Stimulated activated CD4-positive, alpha-beta T cell treated with anti-CD3 and anti-CD28 coated beads, Interleukin-2, amount 100 ng/mL, for 4 hours (primary cell): ENCODE results near the gene MTAP.
A peak's percentile ranks its signal among the peaks of the same experiment; 100 is the strongest.

Experiments
- DNase-seq: peaks from one replicate; pipeline ENCODE4 v3.0.0-alpha.2; 2020; ENCODE audit warnings: low read depth

The MTAP gene

DNA sequence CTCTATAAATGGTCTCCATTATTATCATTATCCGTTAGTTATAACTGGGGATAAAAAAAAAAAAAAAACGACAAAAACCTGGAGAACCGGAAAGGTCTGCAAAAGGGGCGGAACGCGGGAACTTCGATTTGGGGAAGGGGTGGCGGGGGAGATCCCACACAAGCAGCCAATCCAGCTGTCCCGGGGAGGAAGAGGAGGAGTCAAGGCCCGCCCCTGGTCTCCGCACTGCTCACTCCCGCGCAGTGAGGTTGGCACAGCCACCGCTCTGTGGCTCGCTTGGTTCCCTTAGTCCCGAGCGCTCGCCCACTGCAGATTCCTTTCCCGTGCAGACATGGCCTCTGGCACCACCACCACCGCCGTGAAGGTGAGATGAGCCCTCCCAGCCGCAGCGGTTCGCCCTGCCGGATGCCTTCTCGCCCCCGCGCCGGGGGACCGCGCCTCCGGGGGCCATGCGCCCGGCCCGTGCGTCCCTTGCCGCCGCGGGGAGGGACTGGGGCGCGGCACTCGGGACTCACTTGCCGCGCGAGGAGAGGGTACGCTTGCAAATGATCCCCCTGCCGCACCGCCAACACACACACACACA, at the start of gene MTAP:
MTAP (plus strand) TSS at position 219 of the 583 bp plus-strand sequence; CDS start at position 332, 113 bp downstream.
- peak; percentile 68 for DNase-seq

DNA sequence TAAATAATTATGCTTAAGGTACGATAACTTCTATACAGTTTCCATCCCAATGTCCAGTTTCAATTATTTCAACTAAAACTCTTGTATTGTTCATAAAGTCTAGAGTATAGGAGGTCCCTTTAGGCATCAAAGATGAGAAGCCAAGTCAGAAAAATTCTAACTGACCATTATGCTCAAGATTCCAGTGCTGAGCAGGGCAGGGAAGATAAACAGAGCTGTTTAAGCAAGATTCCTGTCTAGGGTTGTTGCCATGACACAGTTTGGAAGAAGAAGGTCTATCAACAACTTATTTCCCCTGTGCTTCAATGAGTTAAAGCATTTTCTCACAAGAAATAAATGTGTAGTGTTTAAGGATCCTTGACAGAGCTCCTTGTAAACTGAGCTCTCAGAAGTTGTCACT, 48.9 kb upstream of the MTAP start:
- no peak for DNase-seq

DNA sequence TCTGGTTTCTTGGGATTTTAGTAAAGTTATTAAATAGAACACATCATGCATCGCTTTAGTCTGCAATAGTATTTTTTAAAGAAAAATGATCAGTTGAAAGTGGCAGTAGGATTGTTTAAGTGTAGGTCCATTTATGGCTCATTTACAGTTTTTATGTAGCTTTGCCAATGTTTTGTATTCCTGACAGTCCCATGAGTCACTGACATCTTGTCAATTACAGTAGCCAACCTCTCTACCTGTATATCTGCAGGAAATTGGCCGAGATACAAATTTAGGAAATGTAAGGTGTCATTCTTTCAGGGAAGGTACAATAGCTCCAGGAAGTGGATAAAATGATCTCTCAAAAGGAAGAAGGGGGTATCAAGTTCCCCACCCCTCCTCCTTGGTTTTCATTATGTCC, 47.7 kb upstream of the MTAP start:
- no peak for DNase-seq

DNA sequence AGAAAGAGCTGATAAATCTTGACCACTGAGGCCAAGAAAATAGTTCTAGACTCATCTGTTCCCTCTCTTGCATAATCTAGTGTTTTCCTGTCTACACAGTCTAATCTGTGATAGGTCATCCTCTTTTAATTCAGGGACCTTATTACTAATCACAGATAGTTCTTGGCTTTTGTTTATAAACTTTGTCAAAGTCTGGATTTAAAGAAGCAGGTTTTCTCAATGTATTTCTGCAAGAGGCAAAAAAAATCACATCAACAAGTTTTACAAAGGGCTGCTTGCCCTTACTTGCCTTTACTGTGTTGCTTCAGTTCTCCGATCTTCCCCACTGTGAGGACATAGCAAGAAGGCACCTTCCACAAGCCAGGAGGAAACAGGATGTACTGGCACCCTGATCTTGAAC, 43.9 kb upstream of the MTAP start:
- DNase-seq, result no peak

DNA sequence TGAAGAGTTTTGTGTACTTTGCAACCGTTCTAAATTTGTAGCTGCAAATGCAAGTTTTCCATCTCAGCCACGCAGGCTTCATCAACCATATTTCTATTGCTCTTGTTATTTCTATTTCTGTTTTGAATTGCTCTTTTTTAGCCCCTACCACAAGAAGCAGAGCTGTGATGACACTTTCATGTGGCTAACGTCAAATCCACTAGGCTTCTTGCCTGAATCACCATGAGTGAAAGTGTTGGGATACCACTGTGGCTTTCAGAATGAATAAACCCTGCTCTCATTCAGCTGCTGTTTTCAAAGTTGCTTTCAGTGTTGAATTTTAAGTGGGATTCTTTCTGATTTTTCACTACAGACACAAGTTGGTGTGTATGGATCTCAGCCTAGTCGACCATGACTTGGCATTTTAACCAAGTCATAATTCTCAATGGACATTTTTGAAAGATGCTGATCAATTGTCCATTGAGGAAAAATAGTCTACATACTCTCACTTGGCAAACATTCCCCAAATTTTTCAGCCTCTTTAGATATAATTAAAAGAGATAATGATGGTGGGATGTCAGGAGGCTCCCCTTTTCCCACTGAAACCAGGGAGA, 41.0 kb upstream of the MTAP start:
- DNase-seq, result no peak

DNA sequence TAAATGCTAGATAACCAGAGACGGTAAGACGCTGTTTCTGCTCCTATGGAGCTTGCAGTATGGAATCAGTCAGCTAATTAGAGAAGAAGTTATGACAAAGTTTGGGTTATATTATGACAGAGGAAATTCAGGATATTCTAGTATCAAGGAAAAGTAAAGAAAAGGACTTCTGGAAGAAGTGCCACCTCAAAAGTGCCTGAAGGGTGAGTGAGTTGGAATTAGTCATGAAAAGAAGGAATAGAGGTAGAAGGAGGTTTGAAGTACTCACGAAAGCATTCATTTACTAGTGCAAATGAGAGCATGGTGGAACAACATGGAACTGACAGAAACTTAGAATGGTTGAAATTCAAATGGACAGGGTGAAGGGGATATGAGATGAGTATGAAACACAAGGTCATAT, 40.4 kb upstream of the MTAP start:
- DNase-seq, result no peak

DNA sequence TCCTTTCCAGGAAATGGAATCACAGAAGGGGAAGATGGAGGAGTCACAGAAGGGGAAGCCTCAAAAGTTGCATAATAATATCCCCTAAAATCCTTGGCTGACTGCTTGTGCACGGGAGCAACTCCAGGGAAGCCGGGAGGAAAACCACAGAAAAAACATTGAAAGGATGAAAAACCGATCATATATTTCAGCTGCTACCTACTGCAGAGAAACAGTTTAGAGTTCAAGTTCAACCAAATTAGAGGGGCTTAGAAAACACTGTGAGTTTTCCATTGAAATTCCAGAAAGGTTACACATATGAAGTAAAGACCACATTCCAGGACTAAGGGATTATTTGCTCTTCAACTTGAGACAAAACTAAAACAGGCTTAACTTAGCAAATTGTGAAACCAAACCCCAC, 37.6 kb upstream of the MTAP start:
- DNase-seq, result no peak

DNA sequence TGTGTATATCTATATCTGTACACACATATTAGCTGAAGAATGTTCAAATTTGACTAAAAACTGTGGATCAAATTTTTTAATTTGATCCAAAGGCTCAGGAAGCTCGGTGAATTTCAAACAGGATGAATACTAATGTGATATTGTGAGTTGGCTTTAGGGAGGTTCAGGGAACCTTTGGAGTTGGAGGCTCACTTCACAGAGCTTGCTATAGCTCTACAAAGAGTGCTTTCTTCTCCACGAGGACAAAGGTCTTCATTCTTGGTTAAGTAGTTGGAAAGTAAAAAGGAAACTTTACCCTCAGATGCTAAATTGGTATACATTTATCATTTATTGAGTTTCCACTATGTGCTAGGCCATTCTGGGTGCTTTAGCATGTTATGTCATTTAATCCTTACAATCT, 36.3 kb upstream of the MTAP start:
- DNase-seq, result no peak

DNA sequence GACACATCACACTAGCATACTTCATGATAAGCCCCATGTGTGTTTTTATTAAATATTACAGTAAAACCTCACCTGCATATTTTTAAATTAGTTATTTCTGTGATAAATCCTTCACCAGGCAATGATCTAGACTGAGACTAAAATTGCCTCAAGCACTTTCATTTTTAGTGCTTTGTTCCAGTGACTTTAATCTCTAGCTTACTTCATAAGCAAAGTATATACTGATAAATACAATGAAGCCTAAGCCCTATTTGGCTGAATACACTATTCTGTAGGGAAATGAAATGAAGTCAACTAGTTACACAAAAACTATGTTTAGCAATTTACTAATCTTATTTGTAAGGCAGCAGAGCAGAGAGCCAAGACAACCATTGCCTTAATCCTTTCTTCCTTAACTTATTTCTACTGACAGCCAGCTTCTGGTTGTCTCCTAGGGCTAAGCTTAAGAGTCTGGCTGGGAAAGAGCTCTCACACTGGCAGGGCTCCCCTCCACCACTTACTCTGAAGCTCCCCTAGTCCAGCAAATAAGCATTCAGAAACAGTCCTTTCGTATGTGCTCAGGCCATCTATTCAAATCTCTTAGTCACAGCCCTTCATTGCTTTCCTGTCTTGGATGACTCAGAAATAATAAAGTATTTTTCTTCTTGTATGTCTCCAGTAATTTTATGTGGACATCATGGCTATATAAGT, 31.4 kb upstream of the MTAP start:
- no peak for DNase-seq

DNA sequence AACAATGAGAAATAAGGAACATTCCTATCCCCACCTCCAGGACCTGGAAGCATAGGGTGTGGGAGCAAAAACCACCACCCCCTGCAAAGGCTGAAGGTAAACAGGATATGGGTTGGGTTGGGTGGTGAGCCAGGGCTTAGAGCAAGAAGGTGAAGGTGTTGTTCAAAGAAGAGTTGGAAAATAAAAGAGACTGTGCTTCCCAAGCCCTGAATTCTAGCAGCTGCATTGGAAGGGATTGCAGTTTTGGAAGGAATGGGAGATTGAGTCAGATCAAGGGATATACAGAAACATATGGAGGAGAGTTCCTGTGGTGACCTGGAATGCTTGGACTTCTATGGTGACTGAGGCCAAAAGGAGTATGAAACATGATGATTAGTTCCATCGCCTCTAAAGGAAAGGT, 24.7 kb upstream of the MTAP start:
- no peak for DNase-seq

DNA sequence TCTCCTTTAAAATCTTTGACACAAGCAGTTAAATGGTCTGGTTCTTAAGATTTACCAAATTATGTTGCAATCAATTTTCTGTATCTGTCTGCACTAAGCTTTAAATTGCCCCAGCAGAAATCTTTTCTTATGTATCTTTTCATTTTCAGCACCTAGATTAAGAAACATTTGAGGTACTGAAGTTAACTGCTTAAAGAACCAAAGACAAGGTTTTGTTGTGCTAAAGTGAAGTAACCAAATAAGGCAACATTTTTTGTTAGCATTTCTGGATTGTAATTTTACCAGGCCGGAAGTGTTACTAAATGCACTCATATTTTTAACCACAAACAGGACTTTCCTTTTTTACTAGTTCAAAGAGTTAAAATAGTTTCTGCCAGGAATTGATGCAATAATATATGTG, 24.1 kb upstream of the MTAP start:
- DNase-seq, result no peak

DNA sequence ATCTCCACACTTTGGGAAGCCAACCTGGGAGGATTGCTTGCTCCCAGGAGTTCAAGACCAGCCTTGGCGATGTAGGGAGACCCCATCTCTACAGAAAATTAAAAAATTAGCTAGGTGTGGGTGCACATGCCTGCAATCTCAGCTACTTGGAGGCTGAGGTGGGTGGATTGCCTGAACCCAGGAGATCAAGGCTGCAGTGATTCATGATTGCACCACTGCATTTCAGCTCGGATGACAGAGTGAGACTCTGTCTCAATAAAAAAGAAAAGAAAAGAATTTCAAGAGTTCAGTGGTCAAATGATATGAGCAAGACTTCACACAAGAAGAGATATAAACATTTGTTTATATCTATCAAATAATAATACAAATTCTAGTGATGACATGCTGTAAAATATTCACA, 23.0 kb upstream of the MTAP start:
- DNase-seq, result no peak

DNA sequence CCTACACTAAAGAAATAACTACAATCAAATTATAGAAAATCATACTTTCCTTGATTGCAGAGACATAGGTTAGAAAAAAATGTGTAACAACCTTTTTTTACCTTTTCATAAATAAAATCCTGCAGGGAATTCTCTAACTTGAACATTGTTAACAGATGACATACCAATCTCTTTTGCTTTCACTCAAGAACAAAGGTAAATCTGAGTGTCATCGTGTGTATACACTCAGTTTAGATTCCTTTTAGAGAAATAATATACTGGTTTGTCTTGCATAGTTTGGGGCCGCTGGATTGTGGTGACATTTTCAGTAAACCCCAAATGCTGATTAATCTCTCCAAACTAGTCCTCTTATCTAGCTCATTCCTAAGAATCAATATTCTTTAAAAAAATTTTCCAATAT, 20.8 kb upstream of the MTAP start:
- no peak for DNase-seq

DNA sequence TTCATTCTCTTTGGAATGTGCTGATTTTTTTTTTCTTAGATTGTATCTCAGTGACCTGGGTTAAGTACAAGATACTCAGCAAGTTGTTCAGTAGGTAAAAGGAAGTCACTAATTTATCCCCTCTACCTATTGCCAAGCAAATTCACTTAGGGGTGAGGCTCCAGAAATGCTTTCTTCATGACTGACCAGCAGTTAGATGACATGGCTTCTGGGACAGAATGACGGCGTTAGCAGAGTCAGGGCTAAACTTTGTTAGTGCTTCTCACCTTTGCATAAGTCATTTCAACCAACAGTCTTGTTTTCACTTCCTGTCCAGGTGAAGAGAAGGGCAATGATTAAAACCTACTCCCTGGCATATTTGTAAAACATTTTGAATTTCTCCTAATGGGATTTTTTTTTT, 20.2 kb upstream of the MTAP start:
- no peak for DNase-seq

DNA sequence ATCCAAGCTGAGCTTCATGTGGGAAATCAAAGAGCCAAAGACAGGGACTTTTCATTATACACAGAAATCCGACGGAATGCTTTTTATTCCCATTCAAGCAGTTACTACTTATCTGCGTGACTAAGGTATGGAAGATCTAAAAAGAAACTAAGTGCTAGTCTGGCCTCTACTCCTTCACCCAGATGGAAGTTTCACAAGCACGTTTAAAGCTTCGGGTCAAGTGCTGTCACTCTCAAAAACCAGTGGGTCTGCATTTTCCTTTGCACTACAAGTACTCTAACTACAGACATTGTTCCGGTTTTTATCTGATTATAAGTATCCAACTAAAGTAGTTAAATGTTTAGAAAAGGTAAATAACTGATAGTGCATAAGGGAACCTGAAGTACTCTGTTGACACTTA, 13.7 kb upstream of the MTAP start:
- no peak for DNase-seq

DNA sequence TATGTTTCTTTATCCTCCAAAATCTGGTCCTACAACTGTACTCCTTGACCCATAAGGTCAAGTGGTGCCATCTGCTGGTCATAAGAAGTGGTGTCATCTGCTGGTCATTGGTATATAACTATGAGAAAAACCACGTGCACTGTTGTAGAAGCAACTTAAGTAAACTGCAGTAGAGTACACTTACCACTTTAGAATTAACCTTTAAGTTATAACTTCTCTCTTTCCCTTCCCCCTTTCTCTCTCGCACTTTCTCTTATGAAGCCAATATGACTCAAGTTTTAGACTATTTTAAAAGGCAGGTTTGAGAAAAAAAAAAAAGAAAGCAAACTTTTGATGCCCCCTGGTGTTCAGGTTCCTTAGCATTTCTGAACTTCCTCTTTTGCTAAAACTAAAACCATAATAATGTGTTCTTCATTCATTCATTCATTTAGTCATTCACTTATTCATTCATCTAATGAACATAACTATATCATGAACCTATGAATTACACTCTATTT, 12.8 kb upstream of the MTAP start:
- peak; percentile 40 for DNase-seq

DNA sequence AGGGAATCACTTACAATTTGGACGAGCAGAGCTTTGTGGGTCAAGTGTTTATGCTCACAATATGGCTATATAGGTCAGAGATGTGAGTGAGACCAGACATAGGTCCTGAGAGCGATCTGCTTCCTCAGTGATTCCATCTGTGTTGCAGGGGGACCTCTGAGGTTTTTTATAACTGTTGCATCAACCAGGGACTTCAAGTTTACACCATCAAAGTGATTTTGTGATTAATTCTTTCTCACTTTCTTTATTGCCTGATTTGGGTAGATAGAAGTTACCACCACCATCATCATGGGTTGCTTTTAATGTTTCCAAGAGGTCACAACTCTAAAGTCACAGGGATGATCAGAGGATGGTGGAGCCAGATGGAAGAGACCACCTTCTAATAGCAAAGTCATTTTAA, 7.0 kb upstream of the MTAP start:
- no peak for DNase-seq

DNA sequence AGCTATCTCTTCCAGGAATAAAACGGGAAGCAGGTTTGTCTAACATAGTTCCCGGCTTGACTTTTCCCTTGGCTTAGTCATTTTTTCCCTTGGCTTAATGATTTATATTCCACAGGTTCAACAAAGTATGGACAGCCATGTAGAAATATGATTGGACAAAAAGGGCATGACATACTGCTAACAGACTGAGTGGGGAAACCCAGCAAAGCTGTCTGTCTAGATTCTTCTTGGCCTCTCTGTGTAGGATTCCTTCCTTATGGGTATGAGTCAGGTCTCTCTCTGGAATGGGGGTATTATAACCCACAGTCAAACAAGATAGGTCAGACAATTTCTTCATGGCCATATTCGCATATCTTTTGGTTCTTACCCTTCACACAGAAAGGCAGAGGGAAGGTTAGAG, 5.7 kb upstream of the MTAP start:
- DNase-seq, result no peak

DNA sequence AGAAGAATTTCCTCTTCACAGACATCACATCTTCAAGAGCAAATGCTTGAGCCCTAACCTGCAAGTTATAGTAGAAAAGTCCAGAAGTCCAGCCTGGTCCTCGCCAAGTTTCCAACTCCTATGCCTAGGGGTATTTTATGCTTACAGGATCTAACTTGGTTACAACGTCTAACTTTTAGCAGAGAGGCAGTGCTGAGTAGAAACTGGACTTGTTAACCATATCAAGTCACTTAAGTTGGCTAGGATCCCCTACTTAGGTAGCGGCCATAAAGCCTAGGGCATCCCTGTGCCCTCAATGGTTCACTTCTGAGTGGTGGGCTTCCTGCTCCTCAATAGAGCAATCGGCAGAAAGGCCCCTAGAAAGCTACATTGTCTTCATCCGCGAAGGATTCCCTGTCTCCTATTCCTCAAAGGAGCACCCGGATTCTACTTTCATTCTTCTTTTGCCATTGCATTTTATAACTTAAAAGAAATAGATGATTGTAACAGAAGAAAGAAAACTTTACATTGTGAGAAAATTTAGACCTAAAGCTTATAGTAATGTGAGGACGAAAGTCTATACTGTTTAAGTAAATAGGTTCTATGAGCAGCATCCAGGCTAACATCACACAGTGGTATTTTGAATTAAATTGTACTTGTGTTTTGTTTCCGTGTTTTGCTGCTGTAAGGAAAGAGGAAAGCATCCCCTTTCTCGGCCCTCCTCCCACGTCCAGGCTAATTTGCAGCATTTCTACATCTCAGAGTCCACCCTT, 1.3 kb upstream of the MTAP start:
- DNase-seq, result no peak

DNA sequence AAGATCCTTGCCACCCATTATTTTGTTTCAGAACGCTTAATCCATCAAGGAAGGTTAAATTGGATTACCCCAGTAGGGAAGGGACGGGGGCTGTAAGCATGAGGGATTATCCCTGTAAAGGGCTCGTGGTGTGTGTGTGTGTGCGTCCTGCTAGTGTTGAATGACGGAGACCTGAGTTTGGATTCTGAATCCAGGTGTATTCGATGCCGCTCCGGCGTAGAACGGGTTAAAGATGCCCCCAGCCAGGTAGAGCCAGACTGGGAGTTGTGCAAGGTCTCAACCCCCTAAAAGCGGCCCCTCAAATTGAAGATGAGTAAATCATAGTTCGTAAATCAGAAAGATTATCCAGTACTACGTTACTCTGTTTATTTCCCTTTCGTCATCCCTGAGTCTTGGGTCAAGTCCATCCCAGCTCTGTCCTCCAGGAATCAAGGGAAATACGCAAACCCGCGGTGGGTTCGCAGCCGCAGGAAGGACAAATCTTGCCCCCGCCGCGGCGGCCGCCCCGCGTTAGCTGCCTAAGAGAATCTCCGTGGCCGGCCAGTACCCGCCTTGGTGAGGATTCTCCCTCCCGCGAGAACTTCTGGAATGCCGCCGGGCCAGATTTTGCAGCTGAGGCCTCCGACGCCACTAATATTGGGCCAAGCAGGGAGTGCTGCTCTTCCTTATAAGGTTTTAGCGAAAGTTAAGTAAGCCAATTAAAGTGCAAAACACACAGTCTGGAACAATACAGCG, 586 bp upstream of the MTAP start:
- DNase-seq, result no peak

DNA sequence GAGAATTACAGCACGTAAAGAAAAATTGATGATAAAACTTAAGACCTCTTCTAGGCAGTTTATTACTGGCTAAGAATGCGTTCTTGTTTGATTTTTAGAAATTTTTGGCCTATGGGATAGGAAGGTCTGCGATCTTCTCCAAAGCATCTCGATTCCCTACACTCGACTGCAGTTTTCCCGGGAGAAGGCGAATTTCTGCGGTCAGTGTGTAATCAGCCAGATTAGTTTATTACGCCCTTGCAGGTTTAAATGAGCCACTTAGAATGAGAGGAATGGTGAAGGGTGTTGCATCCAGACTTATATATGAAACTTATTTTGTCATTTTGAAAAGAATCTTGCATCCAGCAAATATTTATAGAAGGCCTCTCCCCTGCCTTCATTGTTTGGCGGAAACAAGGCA, 1.2 kb downstream of the MTAP start:
- DNase-seq, result no peak

DNA sequence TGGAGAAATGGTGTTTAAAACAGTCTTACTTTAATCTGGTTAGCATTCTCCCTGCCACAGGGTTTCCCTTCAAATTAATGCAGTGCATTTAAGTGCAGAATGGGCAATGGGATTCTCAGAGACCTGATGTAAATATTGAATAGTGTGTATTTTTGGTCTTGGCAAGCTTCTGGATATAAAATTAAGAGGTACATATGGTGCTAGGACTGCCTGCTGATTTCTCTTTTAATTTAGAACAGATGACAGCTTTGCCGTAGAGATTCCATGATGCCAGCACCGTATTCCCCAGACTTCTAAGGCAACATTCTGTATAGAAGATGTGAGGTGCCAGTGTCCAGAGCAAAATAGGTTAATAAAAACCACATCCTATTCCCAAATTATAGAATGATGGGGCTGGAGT, 1.9 kb downstream of the MTAP start:
- DNase-seq, result no peak
